Left colon (tissue), 2 donors: ENCODE results near the gene CD74. TPM values are rescaled to one million over a fixed set of nuclear protein-coding genes. Genes with fewer than 3 reads are reported as not detected.
"Not testable (repeated sequence)": the region's sequence is repeated elsewhere in the genome, so short reads cannot be mapped to it uniquely, and the experiment has no call there.

Experiments used
- ATAC-seq: fragments of 200-7000 bp; cut with Tn5 transposase; one replicate; pipeline ENCODE4 v1.9.1; 2020; ENCODE audit warnings: mild to moderate bottlenecking, moderate library complexity
- DNase-seq, 2 donors: peaks; one replicate each; pipeline ENCODE4 v3.0.0-alpha.2; 2020
- intact Hi-C, 2 donors: fragments of 100-400 bp; cut with DNase I in 1 of 2; cut with micrococcal nuclease in 1 of 2; formaldehyde crosslinking; loops; one replicate each; pipeline versions ENCODE4 v1.11.2 to v1.14.0; 2022; cut with DNase I, micrococcal nuclease
- total RNA-seq, 2 donors: library from RNA; stranded (reverse); fragmentation: NEBNext Ultra II Directional; extraction: Animal tissue kit (Norgen Biotek cat#: 25700); gene quantifications; one replicate each; pipeline ENCODE4 v1.2.1, GENCODE V29; 2021
- donor health status: DM: no; HTN: no; CAD: no.
- donor health status: DM: yes; HTN: yes; CAD: no.

The CD74 gene
- total RNA-seq, 2 donors from 2014 or later, result 132 to 435 TPM

DNA sequence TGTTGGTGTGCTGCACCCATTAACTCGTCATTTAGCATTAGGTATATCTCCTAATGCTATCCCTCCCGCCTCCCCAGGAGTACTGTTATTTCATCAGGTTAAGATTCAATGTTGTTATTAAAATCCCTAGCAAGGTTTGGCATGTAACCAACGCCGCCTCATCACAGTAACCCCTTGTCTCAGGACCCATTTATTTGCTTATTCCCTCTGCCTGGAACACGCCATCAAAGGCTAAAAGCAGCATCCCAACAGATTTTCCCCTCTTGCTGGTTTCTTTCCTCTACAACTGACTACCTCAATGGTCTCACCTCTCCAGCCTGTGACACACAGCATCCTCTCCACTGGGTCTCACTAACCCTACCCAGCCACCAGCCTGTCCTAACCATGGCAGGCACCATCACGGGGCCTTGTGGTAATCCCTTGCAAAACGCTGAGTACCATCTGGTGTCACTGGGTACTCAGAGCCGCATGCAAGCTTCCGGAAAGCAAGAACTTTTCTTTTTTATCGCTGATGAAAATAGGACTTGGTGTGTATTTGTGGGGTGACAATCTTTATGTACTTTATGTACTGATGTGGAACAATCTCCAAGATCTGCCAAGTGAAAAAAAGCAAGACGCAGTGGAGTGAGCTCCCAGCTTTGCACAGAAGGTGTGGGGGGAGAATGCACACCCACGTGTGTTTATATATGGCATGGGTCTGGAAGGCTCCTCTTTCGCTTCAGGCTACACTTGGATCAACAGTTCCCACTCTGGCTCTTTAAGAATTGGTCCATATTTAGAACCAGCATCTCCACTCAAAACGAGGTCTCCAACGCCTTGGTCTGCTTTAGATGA, 30.7 kb upstream of the CD74 start:
- DNase-seq, result no peak
- ATAC-seq, result no peak
- intact Hi-C loops, result no loop called here

DNA sequence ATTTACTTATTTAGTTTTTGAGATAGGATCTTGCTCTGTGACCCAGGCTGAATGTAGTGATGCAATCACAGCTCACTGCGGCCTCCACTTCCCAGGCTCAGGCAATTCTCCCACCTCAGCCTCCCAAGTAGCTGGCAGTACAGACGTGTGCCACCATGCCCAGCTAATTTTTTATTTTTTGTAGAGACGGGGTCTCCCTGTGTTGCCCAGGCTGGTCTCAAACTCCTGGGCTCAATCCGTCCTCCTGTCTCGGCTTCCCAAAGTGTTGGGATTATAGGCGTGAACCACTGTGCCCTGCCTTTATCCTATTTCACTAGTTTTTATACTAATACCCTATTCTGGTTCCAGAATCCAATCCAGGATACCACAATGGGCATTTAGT, 30.0 kb upstream of the CD74 start:
- DNase-seq, result no peak
- intact Hi-C loops, result no loop called here
- no peak for ATAC-seq

DNA sequence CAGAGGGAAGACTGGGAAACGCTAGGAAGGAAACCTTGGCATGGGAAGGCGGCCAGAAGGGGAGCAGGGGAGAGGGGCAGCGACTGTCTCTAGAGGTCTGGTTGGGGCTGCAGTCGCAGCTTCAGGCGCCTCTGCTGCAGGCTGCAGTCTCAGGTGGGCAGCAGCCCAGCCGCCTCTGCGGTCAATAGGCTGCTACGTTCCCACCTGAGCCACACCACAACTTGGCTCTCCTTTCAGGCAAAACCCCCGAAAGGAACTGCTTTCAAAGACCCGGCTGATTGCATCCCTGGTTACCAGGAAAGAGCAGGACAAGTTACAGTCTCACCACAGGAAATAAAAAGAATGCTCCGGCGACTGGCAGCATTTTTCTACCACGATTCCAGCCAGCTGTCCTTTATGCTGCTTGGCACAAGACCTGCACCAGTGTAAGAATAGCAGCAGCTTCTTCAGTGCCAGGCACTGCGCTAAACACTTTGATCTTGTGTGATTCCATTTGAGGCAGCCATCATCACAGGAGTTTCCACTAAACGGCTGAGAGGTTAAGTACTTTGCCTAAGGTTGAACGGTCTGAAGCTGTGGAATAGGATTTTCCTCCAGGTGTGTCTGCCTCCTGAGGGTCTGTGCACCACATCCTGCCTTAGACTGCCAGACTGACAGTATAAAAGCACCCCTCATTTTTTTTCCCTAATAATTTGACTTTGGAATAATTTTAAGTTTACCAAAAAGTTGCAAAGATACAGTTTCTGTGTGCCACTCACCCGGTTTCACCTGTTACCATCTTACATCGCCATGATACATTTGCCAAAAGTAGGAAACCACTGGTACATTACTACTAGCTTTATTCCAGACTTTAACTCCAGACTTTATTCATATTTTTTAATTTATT, 29.3 kb upstream of the CD74 start:
- intact Hi-C loops, result no loop called here
- ATAC-seq, result no peak
- no peak for DNase-seq

DNA sequence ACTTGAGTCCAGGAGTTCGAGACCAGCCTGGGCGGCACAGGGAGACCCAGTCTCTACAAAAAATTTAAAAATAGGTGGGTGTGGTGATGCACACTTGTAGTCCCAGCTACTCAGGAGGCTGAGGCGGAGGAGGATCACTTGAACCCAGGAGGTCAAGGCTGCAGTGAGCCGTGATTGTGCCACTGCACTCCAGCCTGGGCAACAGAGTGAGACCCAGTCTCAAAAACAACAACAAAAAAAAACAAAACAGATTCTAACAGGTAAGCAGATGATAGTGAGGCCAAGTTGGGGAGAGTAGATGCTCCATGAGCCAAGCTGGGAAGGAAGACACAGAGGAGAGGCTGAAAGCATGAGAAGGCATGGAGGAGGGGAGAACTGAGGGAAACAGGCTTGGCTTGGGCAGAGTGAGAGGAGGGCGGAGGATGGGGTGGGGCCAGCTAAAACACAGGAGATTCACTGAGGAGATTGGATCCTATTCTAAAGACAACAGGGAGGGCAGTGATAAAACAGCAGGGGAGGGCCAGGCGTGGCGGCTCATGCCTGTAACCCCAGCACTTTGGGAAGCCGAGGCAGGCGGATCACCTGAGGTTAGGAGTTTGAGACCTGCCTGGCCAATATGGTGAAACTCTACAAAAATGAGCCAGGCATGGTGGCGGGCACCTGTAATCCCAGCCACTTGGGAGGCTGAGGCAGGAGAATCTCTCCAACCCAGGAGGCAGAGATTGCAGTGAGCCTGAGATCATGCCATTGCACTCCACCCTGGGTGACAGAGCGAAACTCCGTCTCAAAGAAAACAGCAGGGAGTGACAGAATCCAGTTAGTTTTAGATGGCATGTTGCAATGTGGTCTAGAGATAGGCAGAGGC, 28.5 kb upstream of the CD74 start:
- intact Hi-C loops, result no loop called here
- peak; percentile 25 for ATAC-seq

DNA sequence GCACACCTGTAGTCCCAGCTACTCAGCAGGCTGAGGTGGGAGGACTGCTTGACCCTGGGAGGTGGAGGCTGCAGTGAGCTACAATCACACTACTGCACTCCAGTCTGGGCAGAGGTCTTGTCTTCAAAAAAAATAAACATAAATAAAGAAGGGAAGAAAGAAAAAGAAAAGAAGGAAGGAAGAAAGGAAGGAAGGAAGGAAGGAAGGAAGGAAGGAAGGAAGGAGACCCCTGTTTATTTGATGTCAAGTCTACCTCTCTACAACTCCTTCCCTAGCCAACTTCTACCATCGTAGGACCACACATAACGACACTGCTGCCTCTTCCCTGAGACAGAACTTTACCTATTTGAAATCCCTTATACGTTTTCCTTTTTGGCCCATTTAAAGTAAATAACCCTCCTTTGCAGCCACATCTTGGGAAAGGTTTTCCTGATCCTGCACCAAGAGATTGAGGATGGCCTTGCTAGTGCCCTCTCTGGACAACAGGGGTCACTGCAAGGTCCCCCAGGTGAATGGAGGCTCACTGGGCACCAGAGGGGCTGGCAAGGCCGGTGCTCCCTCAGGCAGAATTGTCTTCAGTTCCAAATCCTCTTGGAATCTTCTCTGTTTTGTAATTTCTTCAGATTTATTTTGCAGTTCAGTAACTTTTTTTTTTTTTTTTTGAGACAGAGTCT, 26.3 kb upstream of the CD74 start:
- ATAC-seq (peak; percentile 38), DNase-seq (no peak)
- intact Hi-C loops, result no loop called here

More for the DNA sequence above, 28.5 kb upstream of the CD74 start:
- DNase-seq, result no peak

DNA sequence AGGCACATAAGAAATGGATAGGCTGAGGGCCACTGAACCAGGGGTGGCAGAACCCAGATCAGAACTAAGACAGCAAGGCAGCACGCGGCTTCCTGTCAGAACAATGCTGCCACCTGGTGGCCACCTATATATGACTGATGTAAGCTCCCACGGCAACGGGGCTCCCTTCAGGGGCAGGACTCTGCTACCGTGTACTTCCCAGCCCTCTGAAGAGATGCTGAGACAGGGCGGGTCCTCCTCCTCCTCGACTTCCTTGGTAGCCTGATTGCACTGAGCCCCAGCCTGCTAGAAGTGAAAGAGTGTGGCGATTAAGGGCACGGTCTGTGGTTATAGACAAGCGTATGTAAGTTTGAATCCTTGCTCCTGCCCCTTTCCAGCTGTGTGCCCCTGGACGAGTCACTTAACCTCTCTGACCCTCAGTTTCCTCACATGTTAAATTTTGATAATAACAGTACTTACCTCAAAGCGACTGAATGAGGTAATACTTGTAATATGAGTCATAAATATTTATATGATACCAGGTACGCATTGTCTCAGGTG, 23.5 kb upstream of the CD74 start:
- ATAC-seq (peak; percentile 90), DNase-seq (peak; percentile 79 to 98)
- intact Hi-C loops, result no loop called here

DNA sequence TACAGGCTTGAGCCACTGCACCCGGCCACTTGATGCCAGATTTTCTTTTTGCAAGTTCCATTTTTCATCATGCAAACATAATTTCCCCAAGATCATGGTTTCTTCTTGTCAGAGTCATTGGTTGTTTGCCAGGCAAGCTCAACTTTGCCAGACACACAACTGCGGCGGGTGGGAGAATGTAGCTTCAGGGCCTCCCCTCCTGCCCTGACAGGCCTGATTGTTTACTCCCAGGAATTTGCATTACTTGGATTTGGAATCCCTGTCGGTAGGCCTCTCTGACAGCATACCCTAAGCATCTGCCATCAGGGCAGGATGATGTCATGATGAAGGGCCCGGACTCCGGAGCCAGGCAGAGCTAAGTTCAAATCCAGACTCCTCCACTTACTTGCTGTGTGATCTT, 21.8 kb upstream of the CD74 start:
- DNase-seq (no peak), ATAC-seq (no peak)
- intact Hi-C loops, result no loop called here

DNA sequence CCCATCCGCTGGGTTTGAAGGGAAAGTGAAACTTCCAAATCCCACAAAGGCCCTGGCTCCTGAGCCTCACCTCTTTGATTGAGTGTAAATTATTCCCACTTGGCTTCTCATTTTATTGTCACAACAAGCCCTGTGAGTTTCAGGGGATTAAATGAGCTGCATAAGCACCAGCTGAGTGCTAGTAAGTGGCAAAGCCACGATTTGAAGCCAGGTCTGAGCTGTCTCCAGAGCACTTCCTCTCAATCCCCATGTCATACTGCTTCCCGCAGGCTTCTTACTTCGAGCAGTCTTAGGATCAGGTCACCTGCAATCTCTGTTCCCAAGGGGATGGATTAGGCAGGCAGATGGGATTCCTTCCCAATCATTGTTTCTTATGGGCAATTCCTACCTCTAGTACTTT, 18.9 kb upstream of the CD74 start:
- ATAC-seq (no peak), DNase-seq (no peak)
- intact Hi-C loops, result no loop called here

DNA sequence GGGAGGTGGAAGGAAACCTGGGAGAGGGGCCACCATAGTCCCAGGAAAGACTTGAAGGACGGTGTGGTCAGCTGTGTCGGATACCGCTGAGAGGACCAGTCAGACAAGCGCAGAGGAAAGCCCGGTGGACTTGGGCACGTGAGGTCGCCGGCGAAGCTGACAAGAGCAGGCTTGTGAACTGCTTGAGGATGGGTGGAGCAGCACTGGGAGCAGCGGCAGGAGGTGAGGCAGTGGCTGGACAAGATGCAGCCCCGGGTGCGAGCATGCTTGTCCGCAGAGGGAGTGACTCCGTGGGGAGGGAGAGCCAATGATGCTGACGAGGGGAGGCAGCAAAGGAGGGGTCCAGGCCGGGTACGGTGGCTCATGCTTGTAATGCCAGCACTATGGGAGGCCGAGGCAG, 18.3 kb upstream of the CD74 start:
- no peak for DNase-seq
- no peak for ATAC-seq
- intact Hi-C loops, result no loop called here

DNA sequence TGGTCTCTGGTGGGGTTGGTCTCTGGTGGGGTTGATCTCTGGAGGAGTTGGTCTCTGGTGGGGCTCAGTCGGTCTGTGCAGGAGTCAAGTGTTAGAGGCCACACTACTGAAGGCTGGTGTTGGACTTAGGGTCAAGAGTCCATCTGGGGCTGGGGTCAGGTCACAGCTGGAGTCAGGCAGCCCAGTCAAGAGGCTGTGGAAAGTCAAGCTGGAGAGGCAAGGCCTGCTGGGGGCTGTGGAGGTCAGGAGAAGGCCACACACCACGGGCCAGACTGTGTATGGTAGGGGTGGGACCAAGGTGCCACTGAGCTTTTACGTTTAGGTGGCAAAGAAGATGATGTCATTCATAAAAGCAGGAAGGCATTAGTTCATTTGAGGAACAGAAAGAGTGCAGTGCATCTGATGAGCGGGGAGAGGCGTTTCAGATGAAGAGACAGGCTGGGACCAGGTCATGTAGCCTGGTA, 16.7 kb upstream of the CD74 start:
- DNase-seq, result no peak
- ATAC-seq, result no peak
- intact Hi-C loops, result no loop called here

DNA sequence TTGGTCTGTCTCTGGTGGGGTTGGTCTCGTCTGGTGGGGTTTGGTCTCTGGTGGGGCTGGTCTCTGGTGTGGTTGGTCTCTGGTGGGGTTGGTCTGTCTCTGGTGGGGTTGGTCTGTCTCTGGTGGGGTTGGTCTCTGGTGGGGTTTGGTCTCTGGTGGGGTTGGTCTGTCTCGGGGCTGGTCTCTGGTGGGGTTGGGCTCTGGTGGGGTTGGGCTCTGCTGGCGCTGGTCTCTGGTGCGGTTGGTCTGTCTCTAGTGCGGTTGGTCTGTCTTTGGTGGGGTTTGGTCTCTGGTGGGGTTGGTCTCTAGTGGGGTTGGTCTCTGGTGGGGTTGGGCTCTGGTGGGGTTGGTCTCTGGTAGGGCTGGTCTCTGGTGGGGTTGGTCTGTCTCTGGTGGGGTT, 16.3 kb upstream of the CD74 start:
- intact Hi-C loops, result no loop called here
- no peak for DNase-seq
- ATAC-seq, result no peak

DNA sequence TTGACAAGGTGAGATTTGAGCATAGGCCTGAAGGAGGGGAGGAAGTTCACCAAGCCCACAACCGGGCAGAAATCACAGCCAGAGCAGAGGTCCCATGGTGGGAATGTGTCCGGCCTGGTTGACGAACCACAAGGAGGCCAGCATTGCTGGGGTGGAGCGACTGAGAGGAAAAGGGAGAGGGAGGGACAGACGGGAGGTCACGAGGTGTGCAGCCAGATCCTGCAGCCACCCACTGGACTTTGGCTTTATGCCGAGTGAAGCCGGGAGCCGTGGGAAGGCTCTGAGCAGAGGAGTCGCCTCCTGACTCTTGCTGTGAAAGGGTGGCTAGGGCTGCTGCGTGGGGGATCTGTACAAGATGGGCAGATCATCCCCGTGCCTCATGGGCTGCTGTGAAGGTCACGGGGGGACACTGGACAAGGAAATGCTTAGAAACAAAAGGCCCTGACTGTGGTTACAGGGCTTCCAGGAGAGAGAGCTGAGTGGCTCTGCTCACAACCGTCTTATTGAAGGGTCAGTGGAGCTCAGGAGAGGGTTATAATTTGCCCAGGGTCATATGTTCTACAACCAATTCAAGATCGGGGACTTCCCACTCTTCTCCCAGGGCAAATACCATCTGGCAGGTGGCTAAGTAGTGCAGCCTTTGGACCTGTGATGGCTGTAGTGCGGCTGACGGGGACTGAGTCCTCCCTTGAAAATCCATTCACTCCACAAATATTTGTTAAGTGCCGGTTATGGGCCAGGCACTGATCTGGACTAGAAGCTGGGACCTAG, 15.6 kb upstream of the CD74 start:
- ATAC-seq (peak; percentile 91), DNase-seq (peak; percentile 66 to 67)
- intact Hi-C loops, result no loop called here

DNA sequence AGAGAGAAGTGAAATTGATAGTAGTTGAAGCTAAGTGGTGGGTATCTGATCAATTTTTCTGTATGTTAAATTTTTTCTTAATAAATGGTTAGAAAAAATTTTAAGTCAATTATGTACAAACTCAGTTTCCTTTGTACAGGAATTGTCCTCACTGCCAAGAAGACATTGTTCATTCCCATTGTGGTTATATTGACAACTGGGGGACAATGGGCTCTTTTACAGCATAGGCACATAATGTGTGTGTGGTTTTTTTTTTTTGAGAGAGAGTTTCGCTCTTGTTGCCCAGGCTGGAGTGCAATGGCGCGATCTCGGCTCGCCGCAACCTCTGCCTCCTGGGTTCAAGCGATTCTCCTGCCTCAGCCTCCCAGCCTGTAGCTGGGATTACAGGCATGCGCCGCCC, 13.5 kb upstream of the CD74 start:
- ATAC-seq, intact Hi-C loops, DNase-seq: not testable (repeated sequence)

DNA sequence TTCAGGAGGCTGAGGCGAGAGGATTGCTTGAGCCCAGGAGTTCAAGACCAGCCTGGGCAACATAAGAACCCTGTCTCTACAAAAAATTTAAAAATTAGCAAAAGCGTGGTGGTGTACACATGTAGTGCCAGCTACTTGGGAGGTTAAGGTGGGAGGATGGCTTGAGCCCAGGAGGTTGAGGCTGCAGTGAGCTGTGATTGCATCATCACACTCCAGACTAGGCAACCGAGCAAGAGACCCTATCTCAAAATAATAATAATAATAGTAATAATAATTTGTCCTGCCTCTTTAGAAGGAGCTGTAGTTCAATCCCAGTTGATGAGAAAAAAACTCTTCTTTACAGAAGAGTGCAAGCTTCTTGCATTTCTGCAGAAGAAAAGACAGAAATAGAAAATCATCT, 10.0 kb upstream of the CD74 start:
- DNase-seq, result no peak
- intact Hi-C loops, result no loop called here
- no peak for ATAC-seq

DNA sequence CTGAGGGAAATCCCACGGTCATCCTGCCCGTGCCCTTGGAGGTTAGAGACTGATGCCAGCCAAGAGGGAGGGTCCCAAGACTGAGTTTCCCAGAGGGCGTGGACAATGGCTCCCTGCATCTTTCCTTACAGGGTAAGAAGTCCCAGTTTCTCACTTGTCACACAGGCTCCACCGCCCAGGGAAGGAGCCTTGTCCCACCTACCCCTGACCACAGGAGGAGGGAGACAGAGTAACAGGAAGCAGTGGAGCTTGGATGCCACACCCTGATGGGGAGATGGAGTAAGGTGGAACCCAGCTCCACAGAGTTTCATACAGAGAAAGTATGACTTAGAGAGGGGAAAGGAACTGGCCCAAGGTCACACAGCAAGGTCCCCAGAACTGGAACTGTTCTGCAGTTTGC, 9.4 kb upstream of the CD74 start:
- no peak for DNase-seq
- intact Hi-C loops, result no loop called here
- ATAC-seq, result no peak

DNA sequence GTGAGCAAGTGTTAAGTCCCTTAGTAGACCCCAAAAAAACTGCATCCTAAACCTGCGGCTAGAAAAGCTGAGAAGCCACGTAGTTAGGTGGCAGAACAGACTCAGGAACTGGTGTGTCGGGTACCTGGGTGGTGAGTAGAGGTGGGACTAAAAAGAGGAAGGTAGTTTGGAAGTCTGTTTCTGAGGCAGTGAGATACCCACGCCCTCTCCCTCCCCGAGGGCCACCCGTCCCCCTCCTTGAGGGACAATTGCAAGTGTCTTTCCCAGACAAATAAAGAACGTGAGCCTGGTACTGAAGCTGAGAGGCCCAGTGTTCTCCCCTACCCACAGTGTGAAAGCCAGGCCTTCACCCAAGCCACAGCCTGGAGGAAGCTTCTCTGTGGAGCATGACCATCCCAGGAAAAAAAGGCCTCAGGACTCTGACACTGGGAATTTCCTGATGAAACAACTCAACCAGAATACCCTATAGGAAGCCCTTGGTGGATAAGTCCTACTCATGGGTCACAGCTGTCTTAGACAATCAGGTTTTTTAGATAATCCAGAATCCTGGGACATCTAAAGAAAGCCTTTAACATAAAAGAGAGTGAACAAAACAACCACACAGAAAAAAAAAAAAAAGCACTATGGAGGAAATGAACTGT, 7.0 kb upstream of the CD74 start:
- ATAC-seq, result peak; percentile 37

More for the DNA sequence above, 7.0 kb upstream of the CD74 start:
- intact Hi-C loops, result no loop called here
- no peak for DNase-seq
